IMR-90 (cell line): ENCODE measurements around the gene UPB1. TPM values are rescaled to one million over a fixed set of nuclear protein-coding genes. Genes with fewer than 3 reads are reported as not detected.

Experiments used
- ATAC-seq: fragments of 200-7000 bp; cut with Tn5 transposase; 2 replicates; pipeline ENCODE4 v1.9.1; 2020; ENCODE audit warnings: low read depth, mild to moderate bottlenecking, moderate library complexity
- BruUV-seq: library from RNA; stranded (reverse); fragments of 400-500 nt; replicated peaks from 2 replicates; lab custom pipeline; 2021; lab: Mats Ljungman, UMichigan
- CTCF ChIA-PET: fragments of 300-600 bp; formaldehyde crosslinking; extraction: SDS; loops from one replicate; lab custom pipeline; 2021; ENCODE audit warnings: antibody characterized with exemption; lab: Yijun Ruan, JAX
- POLR2A ChIA-PET: fragments of 300-600 bp; sonication (Branson Sonifier 250); formaldehyde crosslinking; loops from one replicate; lab custom pipeline; 2022; ENCODE audit warnings: antibody characterized with exemption; ENCODE audit not compliant: unreplicated experiment; lab: Charles Lee
- DNase-seq: peaks from one replicate; pipeline ENCODE4 v3.0.0; 2013
- H2AFZ ChIP-seq: replicated peaks from 2 replicates; pipeline ENCODE3; 2013; ENCODE audit warnings: low read length, mild to moderate bottlenecking; ENCODE audit not compliant: poor library complexity
- H2AK5ac ChIP-seq: 2 replicates; pipeline ENCODE4 v1.6.1; 2013; ENCODE audit warnings: low read depth, low read length, inconsistent platforms
- H2AK9ac ChIP-seq: replicated peaks from 2 replicates; pipeline ENCODE3; 2013; ENCODE audit warnings: mild to moderate bottlenecking, low read depth, low read length, moderate library complexity; ENCODE audit not compliant: poor library complexity
- H2BK120ac ChIP-seq: 2 replicates; pipeline ENCODE4 v1.6.1; 2013; ENCODE audit warnings: low read depth, low read length, inconsistent platforms
- H2BK15ac ChIP-seq: 3 replicates; pipeline ENCODE4 v1.6.1; 2013; ENCODE audit warnings: low read depth, low read length, inconsistent platforms
- H2BK20ac ChIP-seq: 2 replicates; pipeline ENCODE4 v1.6.1; 2013; ENCODE audit warnings: low read depth, mild to moderate bottlenecking, inconsistent platforms, low read length, moderate library complexity
- H2BK5ac ChIP-seq: 2 replicates; pipeline ENCODE4 v1.6.1; 2013; ENCODE audit warnings: mild to moderate bottlenecking, low read depth, low read length, inconsistent platforms; ENCODE audit not compliant: poor library complexity, severe bottlenecking
- H3K14ac ChIP-seq: replicated peaks from 2 replicates; pipeline ENCODE4 v1.6.1; 2013; ENCODE audit warnings: low read depth, low read length, inconsistent platforms
- H3K18ac ChIP-seq: 2 replicates; pipeline ENCODE4 v1.6.1; 2013; ENCODE audit warnings: low read depth, low read length, control low read depth
- H3K23ac ChIP-seq: 2 replicates; pipeline ENCODE4 v1.6.1; 2013; ENCODE audit warnings: low read depth, low read length, inconsistent platforms
- H3K27ac ChIP-seq: 2 replicates; pipeline ENCODE4 v1.5.1; 2013; ENCODE audit warnings: mild to moderate bottlenecking, control low read depth, low read length; ENCODE audit not compliant: insufficient read depth
- H3K27me3 ChIP-seq: 2 replicates; pipeline ENCODE4 v1.6.1; 2013; ENCODE audit warnings: low read length; ENCODE audit not compliant: control insufficient read depth, insufficient read depth
- H3K36me3 ChIP-seq: 2 replicates; pipeline ENCODE4 v1.6.1; 2013; ENCODE audit warnings: low read length, mixed read lengths; ENCODE audit not compliant: control insufficient read depth, insufficient read depth
- H3K4ac ChIP-seq: 2 replicates; pipeline ENCODE4 v1.6.1; 2013; ENCODE audit warnings: low read depth, low read length, inconsistent platforms
- H3K4me1 ChIP-seq: 2 replicates; pipeline ENCODE4 v1.6.1; 2013; ENCODE audit warnings: low read length, mixed read lengths; ENCODE audit not compliant: control insufficient read depth, insufficient read depth
- H3K4me2 ChIP-seq: 2 replicates; pipeline ENCODE4 v1.6.1; 2013; ENCODE audit warnings: low read depth, mild to moderate bottlenecking, control low read depth, low read length, moderate library complexity
- H3K4me3 ChIP-seq: 2 replicates; pipeline ENCODE4 v1.5.1; 2013; ENCODE audit warnings: low read depth, mild to moderate bottlenecking, control low read depth, low read length, moderate library complexity; ENCODE audit not compliant: insufficient read depth
- H3K56ac ChIP-seq: 2 replicates; pipeline ENCODE4 v1.6.1; 2013; ENCODE audit warnings: low read length, inconsistent platforms; ENCODE audit not compliant: insufficient read depth; ENCODE audit errors: extremely low read depth
- H3K79me1 ChIP-seq, 2 experiments: 2 replicates each; pipeline ENCODE4 v1.6.1; 2013; ENCODE audit warnings: low read length in 2 of 2, inconsistent platforms in 1 of 2, low read depth in 1 of 2
- H3K9ac ChIP-seq: 2 replicates; pipeline ENCODE4 v1.6.1; 2013; ENCODE audit warnings: low read depth, low read length, control low read depth
- H3K9me1 ChIP-seq: 2 replicates; pipeline ENCODE4 v1.6.1; 2013; ENCODE audit warnings: low read length, inconsistent platforms; ENCODE audit not compliant: insufficient read depth
- H3K9me3 ChIP-seq: 2 replicates; pipeline ENCODE4 v1.6.1; 2013; ENCODE audit warnings: low read length; ENCODE audit not compliant: control insufficient read depth, insufficient read depth
- H4K20me1 ChIP-seq: 2 replicates; pipeline ENCODE4 v1.6.1; 2013; ENCODE audit warnings: low read length, inconsistent platforms; ENCODE audit not compliant: insufficient read depth
- H4K5ac ChIP-seq: 2 replicates; pipeline ENCODE4 v1.6.1; 2013; ENCODE audit warnings: mild to moderate bottlenecking, low read depth, low read length, control low read depth
- H4K8ac ChIP-seq, 2 experiments: 2 replicates each; pipeline ENCODE4 v1.6.1; 2013; ENCODE audit warnings: low read depth in 2 of 2, low read length in 2 of 2, control low read depth in 1 of 2, inconsistent platforms in 1 of 2
- H4K91ac ChIP-seq: 2 replicates; pipeline ENCODE4 v1.6.1; 2013; ENCODE audit warnings: low read depth, low read length, inconsistent platforms; ENCODE audit not compliant: insufficient read depth
- CEBPB ChIP-seq: IDR thresholded peaks from 2 replicates; pipeline ENCODE4 v1.6.1; 2012; ENCODE audit warnings: low read depth, low read length, improper control_type of control experiment
- CHD1 ChIP-seq: IDR thresholded peaks from 2 replicates; pipeline ENCODE4 v1.6.1; 2012; ENCODE audit warnings: low read depth, low read length, improper control_type of control experiment
- MAFK ChIP-seq: IDR thresholded peaks from 2 replicates; pipeline ENCODE4 v1.6.1; 2012; ENCODE audit warnings: low read depth, low read length, improper control_type of control experiment
- MAZ ChIP-seq: IDR thresholded peaks from 2 replicates; pipeline ENCODE4 v1.6.1; 2012; ENCODE audit warnings: low read depth, mild to moderate bottlenecking, low read length, improper control_type of control experiment, moderate library complexity, borderline replicate concordance
- NFE2L2 ChIP-seq: fragments of 150-350 bp; IDR thresholded peaks from 2 replicates; pipeline ENCODE4 v1.6.1; 2016; ENCODE audit warnings: low read depth, mild to moderate bottlenecking, low read length
- RAD21 ChIP-seq: IDR thresholded peaks from 2 replicates; pipeline ENCODE4 v1.6.1; 2012; ENCODE audit warnings: low read length, improper control_type of control experiment
- WGBS, 2 experiments: methylation state at CpG; one replicate each; pipeline versions ENCODE4 v1.1.5 to v1.1.7; 2013; ENCODE audit warnings: missing lambda C conversion rate in 2 of 2; ENCODE audit not compliant: insufficient read length in 1 of 2; ENCODE audit errors: extremely low coverage in 2 of 2; 5-methylcytosine and 5-hydroxymethylcytosine counted together
- dilution Hi-C: fragments of 300-500 bp; cut with HindIII; formaldehyde crosslinking; loops from one replicate; pipeline ENCODE4 v1.14.3; 2018; ENCODE audit warnings: low sequenced_read_pairs; ENCODE audit not compliant: unreplicated experiment
- in situ Hi-C: fragments of 300-500 bp; cut with MboI; formaldehyde crosslinking; loops from 3 replicates; pipeline ENCODE4 v1.14.3; 2019; ENCODE audit warnings: low sequenced_read_pairs, inconsistent platforms, mixed read lengths
- intact Hi-C: fragments of 100-400 bp; cut with micrococcal nuclease; formaldehyde crosslinking; loops from 2 replicates; pipeline ENCODE4 v1.10.0; 2022
- polyA plus RNA-seq, 3 experiments: library from polyadenylated mRNA; depleted of rRNA; stranded (reverse); fragments of >200 nt; gene quantifications; 2 replicates each; pipeline ENCODE4 v1.2.3, GENCODE V29; 2012; ENCODE audit warnings: low replicate concordance in 1 of 3
- total RNA-seq: library from RNA; depleted of rRNA; stranded (reverse); fragments of >200 nt; gene quantifications from 2 replicates; pipeline ENCODE4 v1.2.3, GENCODE V29; 2012
- TF ChIP-seq, protein P1 (sequence below): conservative IDR thresholded peaks from 2 replicates; pipeline ENCODE4 v1.5.1; 2012; ENCODE audit warnings: mild to moderate bottlenecking, low read depth, low read length, improper control_type of control experiment
- TF ChIP-seq, protein P2 (sequence below): fragments of 150-350 bp; IDR thresholded peaks from 2 replicates; pipeline ENCODE4 v1.6.1; 2016; ENCODE audit warnings: low read depth, mild to moderate bottlenecking, low read length, moderate library complexity, borderline replicate concordance

The UPB1 gene
- total and polyA plus RNA-seq, 2 of the 4 experiments (the other 2 are of a cell fraction): under 0.01 to 0.02 TPM

DNA sequence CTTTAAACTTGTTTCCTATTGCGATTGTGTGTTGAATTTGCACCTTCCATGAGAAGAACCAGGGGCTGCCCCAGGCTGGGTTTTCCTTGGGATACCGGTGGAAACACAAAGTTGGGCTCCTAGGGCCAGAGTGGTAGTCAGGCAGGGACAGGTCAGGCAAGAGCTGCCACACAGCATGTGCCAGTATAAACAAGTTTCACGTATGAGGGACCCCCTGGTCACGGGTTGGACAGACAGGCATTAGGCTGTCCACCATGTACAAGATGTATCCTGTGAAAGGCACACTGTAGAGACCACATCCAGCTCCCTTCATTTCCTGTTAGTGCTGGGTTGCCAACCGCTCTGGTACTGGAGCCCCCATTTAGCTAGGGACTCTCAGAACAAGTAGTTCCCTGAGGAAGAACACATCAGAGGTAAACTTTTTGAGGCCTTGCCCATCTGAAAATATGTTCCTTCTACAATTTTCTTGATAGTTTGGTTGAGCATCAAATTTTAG lies 8.8 kb downstream of the UPB1 start:
- Histone ChIP-seq H3K14ac (no peak overlapping the region), H2BK20ac (0 out of 2 replicates have a peak overlapping the region, but pooled peaks have one; percentile 31), H3K4me3 (no peak overlapping the region), H3K27me3 (peaks cover 8% of the 10 kb centered on the region; the same call in 1 of the 2 replicates), H3K79me1 (no peaks in the 10 kb centered on the region), H3K56ac (no peak overlapping the region), H3K4ac (no peak overlapping the region), H2BK15ac (no peak overlapping the region), H3K9me3 (no peaks in the 10 kb centered on the region), H3K4me1 (peaks cover 5% of the 10 kb centered on the region), H3K36me3 (no peaks in the 10 kb centered on the region), H3K23ac (no peak overlapping the region), H3K18ac (no peak overlapping the region), H4K8ac (no peak overlapping the region), H4K91ac (no peak overlapping the region), H2AK9ac (no peak overlapping the region), H2BK5ac (no peak overlapping the region), H4K5ac (no peak overlapping the region), H3K27ac (no peak overlapping the region), H3K4me2 (no peak overlapping the region), H4K20me1 (no peaks in the 10 kb centered on the region), H2AK5ac (0 out of 2 replicates have a peak overlapping the region, but pooled peaks have one; percentile 18), H3K9me1 (peaks cover 2% of the 10 kb centered on the region; the same call in 1 of the 2 replicates), H2BK120ac (no peak overlapping the region), H3K9ac (no peak overlapping the region), H2AFZ (no peak overlapping the region)
- CTCF ChIA-PET: interaction anchor here (0.7 to 1.3 kb wide), 2 partner anchors 61 to 171 kb away, joined by 4 read pairs; no protein-coding TSS in a partner anchor
- in situ Hi-C loops (loop anchor here (5.0 kb wide), 1 partner anchor 87 kb away; no protein-coding TSS in a partner anchor), intact Hi-C loops (loop anchor here (1.0 kb wide), 2 partner anchors 81 to 179 kb away; no protein-coding TSS in a partner anchor), dilution Hi-C loops (no loop called here)
- TF ChIP-seq, protein P1, sequence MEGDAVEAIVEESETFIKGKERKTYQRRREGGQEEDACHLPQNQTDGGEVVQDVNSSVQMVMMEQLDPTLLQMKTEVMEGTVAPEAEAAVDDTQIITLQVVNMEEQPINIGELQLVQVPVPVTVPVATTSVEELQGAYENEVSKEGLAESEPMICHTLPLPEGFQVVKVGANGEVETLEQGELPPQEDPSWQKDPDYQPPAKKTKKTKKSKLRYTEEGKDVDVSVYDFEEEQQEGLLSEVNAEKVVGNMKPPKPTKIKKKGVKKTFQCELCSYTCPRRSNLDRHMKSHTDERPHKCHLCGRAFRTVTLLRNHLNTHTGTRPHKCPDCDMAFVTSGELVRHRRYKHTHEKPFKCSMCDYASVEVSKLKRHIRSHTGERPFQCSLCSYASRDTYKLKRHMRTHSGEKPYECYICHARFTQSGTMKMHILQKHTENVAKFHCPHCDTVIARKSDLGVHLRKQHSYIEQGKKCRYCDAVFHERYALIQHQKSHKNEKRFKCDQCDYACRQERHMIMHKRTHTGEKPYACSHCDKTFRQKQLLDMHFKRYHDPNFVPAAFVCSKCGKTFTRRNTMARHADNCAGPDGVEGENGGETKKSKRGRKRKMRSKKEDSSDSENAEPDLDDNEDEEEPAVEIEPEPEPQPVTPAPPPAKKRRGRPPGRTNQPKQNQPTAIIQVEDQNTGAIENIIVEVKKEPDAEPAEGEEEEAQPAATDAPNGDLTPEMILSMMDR: no peak
- TF ChIP-seq, protein P2, sequence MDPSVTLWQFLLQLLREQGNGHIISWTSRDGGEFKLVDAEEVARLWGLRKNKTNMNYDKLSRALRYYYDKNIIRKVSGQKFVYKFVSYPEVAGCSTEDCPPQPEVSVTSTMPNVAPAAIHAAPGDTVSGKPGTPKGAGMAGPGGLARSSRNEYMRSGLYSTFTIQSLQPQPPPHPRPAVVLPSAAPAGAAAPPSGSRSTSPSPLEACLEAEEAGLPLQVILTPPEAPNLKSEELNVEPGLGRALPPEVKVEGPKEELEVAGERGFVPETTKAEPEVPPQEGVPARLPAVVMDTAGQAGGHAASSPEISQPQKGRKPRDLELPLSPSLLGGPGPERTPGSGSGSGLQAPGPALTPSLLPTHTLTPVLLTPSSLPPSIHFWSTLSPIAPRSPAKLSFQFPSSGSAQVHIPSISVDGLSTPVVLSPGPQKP: no peak
- TF ChIP-seq MAFK (no peak), RAD21 (no peak), NFE2L2 (no peak), CEBPB (no peak), MAZ (no peak), CHD1 (no peak)
- BruUV-seq: no TSS peak
- POLR2A ChIA-PET: no interaction called here
- 80% methylated on average over 1 of the region's 5 CpGs; no CpG with 5 or more reads in 1 of the 2 experiments for WGBS, 2 experiments
- no peak for ATAC-seq
- DNase-seq: no peak
